Endodermal cell (in vitro differentiated cells): Measurements from ENCODE around the gene VENTX. TPM values are rescaled to one million over a fixed set of nuclear protein-coding genes. Genes with fewer than 3 reads are reported as not detected.

Experiments
- DNase-seq: peaks from one replicate; pipeline ENCODE4 v3.0.0-alpha.2; 2017
- H3K27ac ChIP-seq: 2 replicates; pipeline ENCODE4 v1.5.1; 2013; ENCODE audit warnings: mild to moderate bottlenecking, low read depth, low read length, moderate library complexity
- H3K27me3 ChIP-seq: 2 replicates; pipeline ENCODE4 v1.6.1; 2013; ENCODE audit warnings: mild to moderate bottlenecking, low read length, moderate library complexity; ENCODE audit not compliant: insufficient read depth, control insufficient read depth, poor library complexity, severe bottlenecking
- H3K36me3 ChIP-seq: 2 replicates; pipeline ENCODE4 v1.7.0; 2013; ENCODE audit warnings: mild to moderate bottlenecking, low read length, moderate library complexity; ENCODE audit not compliant: control insufficient read depth, insufficient read depth
- H3K4me1 ChIP-seq: one replicate; pipeline ENCODE4 v1.7.0; 2013; ENCODE audit warnings: low read length; ENCODE audit not compliant: control insufficient read depth, insufficient read depth
- H3K4me3 ChIP-seq: 2 replicates; pipeline ENCODE4 v1.5.1; 2013; ENCODE audit warnings: mild to moderate bottlenecking, low read length, moderate library complexity
- H3K9ac ChIP-seq: 2 replicates; pipeline ENCODE4 v1.6.1; 2013; ENCODE audit warnings: mild to moderate bottlenecking, low read length, moderate library complexity; ENCODE audit not compliant: poor library complexity, severe bottlenecking; ENCODE audit errors: extremely low read depth
- H3K9me3 ChIP-seq: 2 replicates; pipeline ENCODE4 v1.6.1; 2013; ENCODE audit warnings: mild to moderate bottlenecking, low read length, moderate library complexity; ENCODE audit not compliant: control insufficient read depth
- H3K27ac Mint-ChIP-seq: 2 replicates; pipeline ENCODE4 v1.8.0; 2020; ENCODE audit warnings: mixed read lengths
- H3K27me3 Mint-ChIP-seq: 2 replicates; pipeline ENCODE4 v1.8.0; 2021; ENCODE audit warnings: mild to moderate bottlenecking, mixed read lengths; ENCODE audit not compliant: insufficient read depth
- H3K36me3 Mint-ChIP-seq: 2 replicates; pipeline ENCODE4 v1.8.0; 2020; ENCODE audit warnings: low read depth, mixed read lengths
- H3K4me1 Mint-ChIP-seq: 2 replicates; pipeline ENCODE4 v1.8.0; 2020; ENCODE audit warnings: mixed read lengths
- H3K4me3 Mint-ChIP-seq: 2 replicates; pipeline ENCODE4 v1.8.0; 2020; ENCODE audit warnings: mild to moderate bottlenecking, moderate library complexity, mixed read lengths
- H3K9me3 Mint-ChIP-seq: 2 replicates; pipeline ENCODE4 v1.8.0; 2020; ENCODE audit warnings: mild to moderate bottlenecking, mixed read lengths
- WGBS, 2 experiments: methylation state at CpG; one replicate each; pipeline versions ENCODE4 v1.1.5 to v1.1.7; 2013; ENCODE audit warnings: missing lambda C conversion rate in 2 of 2, mixed read lengths in 1 of 2; ENCODE audit not compliant: insufficient coverage in 1 of 2, insufficient read length in 1 of 2; 5-methylcytosine and 5-hydroxymethylcytosine counted together
- total RNA-seq, 2 donors: library from RNA; stranded (reverse); fragmentation: NEBNext Ultra II Directional in 1 of 2; extraction: Animal tissue kit (Norgen Biotek cat#: 25700) in 1 of 2; gene quantifications; 2 replicates in 1 of 2; 3 replicates in 1 of 2; pipeline ENCODE4 v1.2.1, GENCODE V29; 2021
- TF ChIP-seq, protein P1 (sequence below): fragments of 200-600 bp; sonication (generic); conservative IDR thresholded peaks from 2 replicates; pipeline ENCODE4 v1.5.0; 2021; ENCODE audit warnings: antibody characterized with exemption, mild to moderate bottlenecking

The VENTX gene
- total RNA-seq, 2 donors from 2014 or later: 5.5 to 14.2 TPM

- Histone ChIP-seq H3K4me1 (no peaks in the 10 kb centered on the region), H3K27ac (no peak overlapping the region), H3K4me3 (no peak overlapping the region), H3K36me3 (peaks cover 34% of the 10 kb centered on the region), H3K27me3 (no peaks in the 10 kb centered on the region), H3K9me3 (no peaks in the 10 kb centered on the region), H3K9ac (no peak overlapping the region)
- Mint-ChIP-seq H3K4me1 (no peaks in the 10 kb centered on the region), H3K36me3 (peaks cover 43% of the 10 kb centered on the region), H3K27ac (no peak overlapping the region), H3K4me3 (no peak overlapping the region), H3K27me3 (no peaks in the 10 kb centered on the region), H3K9me3 (no peaks in the 10 kb centered on the region)
- TF ChIP-seq, protein P1, sequence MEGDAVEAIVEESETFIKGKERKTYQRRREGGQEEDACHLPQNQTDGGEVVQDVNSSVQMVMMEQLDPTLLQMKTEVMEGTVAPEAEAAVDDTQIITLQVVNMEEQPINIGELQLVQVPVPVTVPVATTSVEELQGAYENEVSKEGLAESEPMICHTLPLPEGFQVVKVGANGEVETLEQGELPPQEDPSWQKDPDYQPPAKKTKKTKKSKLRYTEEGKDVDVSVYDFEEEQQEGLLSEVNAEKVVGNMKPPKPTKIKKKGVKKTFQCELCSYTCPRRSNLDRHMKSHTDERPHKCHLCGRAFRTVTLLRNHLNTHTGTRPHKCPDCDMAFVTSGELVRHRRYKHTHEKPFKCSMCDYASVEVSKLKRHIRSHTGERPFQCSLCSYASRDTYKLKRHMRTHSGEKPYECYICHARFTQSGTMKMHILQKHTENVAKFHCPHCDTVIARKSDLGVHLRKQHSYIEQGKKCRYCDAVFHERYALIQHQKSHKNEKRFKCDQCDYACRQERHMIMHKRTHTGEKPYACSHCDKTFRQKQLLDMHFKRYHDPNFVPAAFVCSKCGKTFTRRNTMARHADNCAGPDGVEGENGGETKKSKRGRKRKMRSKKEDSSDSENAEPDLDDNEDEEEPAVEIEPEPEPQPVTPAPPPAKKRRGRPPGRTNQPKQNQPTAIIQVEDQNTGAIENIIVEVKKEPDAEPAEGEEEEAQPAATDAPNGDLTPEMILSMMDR: no peak
- DNase-seq: no peak
- 92 to 93% methylated on average over 21 to 38 of the region's 38 CpGs for WGBS, 2 experiments
These were observed 44.1 kb downstream of the VENTX start for GRCh38 chr10:133281628-133282372.

- 96% methylated on average over 22 to 24 of the region's 24 CpGs for WGBS, 2 experiments
- Mint-ChIP-seq H3K4me3 (no peak overlapping the region), H3K4me1 (no peaks in the 10 kb centered on the region), H3K36me3 (peaks cover 50% of the 10 kb centered on the region), H3K9me3 (no peaks in the 10 kb centered on the region), H3K27ac (no peak overlapping the region), H3K27me3 (no peaks in the 10 kb centered on the region)
- Histone ChIP-seq H3K9ac (no peak overlapping the region), H3K27ac (no peak overlapping the region), H3K27me3 (no peaks in the 10 kb centered on the region), H3K4me1 (no peaks in the 10 kb centered on the region), H3K4me3 (no peak overlapping the region), H3K36me3 (peaks cover 37% of the 10 kb centered on the region), H3K9me3 (no peaks in the 10 kb centered on the region)
- DNase-seq: no peak
- TF ChIP-seq, protein P1: no peak
These were observed 45.3 kb downstream of the VENTX start for GRCh38 chr10:133282846-133283390.

- no peaks in the 10 kb centered on the region for H3K27me3 ChIP-seq
- peaks cover 43% of the 10 kb centered on the region for H3K36me3 ChIP-seq
- no peak overlapping the region for H3K4me3 Mint-ChIP-seq
- no peaks in the 10 kb centered on the region for H3K4me1 ChIP-seq
- DNase-seq: no peak
- peaks cover 55% of the 10 kb centered on the region for H3K36me3 Mint-ChIP-seq
- WGBS, 2 experiments: 94 to 99% methylated on average over 15 to 24 of the region's 24 CpGs
- H3K4me1 Mint-ChIP-seq: no peaks in the 10 kb centered on the region
- H3K9me3 Mint-ChIP-seq: no peaks in the 10 kb centered on the region
- no peaks in the 10 kb centered on the region for H3K9me3 ChIP-seq
- TF ChIP-seq, protein P1: no peak
- H3K4me3 ChIP-seq: no peak overlapping the region
- no peaks in the 10 kb centered on the region for H3K27me3 Mint-ChIP-seq
- no peak overlapping the region for H3K9ac ChIP-seq
- H3K27ac Mint-ChIP-seq: no peak overlapping the region
- H3K27ac ChIP-seq: no peak overlapping the region
These were observed 46.3 kb downstream of the VENTX start for GRCh38 chr10:133283931-133284330.
